ENCODE results near the gene CD96.

- TF ChIP-seq, protein P1, sequence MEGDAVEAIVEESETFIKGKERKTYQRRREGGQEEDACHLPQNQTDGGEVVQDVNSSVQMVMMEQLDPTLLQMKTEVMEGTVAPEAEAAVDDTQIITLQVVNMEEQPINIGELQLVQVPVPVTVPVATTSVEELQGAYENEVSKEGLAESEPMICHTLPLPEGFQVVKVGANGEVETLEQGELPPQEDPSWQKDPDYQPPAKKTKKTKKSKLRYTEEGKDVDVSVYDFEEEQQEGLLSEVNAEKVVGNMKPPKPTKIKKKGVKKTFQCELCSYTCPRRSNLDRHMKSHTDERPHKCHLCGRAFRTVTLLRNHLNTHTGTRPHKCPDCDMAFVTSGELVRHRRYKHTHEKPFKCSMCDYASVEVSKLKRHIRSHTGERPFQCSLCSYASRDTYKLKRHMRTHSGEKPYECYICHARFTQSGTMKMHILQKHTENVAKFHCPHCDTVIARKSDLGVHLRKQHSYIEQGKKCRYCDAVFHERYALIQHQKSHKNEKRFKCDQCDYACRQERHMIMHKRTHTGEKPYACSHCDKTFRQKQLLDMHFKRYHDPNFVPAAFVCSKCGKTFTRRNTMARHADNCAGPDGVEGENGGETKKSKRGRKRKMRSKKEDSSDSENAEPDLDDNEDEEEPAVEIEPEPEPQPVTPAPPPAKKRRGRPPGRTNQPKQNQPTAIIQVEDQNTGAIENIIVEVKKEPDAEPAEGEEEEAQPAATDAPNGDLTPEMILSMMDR (IDR thresholded peaks at IDR 0.05) = no peak
- TF ChIP-seq POLR2A (IDR thresholded peaks at IDR 0.05) = no peak
These were observed 68.2 kb downstream of the CD96 start for GRCh38 chr3:111610189-111610588.
